Thyroid gland (tissue), 4 donors: Measurements from ENCODE around the gene TRIM29.

Source experiments
- CTCF ChIP-seq, 6 experiments: fragments of 200-600 bp in 3 of 6; fragments of 450-650 bp in 3 of 6; sonication (generic) in 3 of 6; IDR thresholded peaks; one replicate each; pipeline ENCODE4 v1.5.1; 2016 to 2019; ENCODE audit warnings: antibody characterized with exemption in 6 of 6, mild to moderate bottlenecking in 2 of 6, inconsistent platforms in 1 of 6, moderate library complexity in 1 of 6
- POLR2A ChIP-seq, 2 donors: fragments of 450-650 bp; IDR thresholded peaks; one replicate each; pipeline ENCODE4 v1.6.1; 2017; ENCODE audit warnings: antibody characterized with exemption in 2 of 2, mild to moderate bottlenecking in 2 of 2, moderate library complexity in 1 of 2

GRCh38 chr11:120123946-120124345, 14.0 kb downstream of the TRIM29 start:
- TF ChIP-seq CTCF (IDR thresholded peaks at IDR 0.05) = no peak
- TF ChIP-seq POLR2A (IDR thresholded peaks at IDR 0.05) = no peak
